ENCODE measurements around the gene CDK2. TPM values are rescaled to one million over a fixed set of nuclear protein-coding genes. Genes with fewer than 3 reads are reported as not detected.
A peak's percentile ranks its signal among the peaks of the same experiment; 100 is the strongest.

The CDK2 gene
- total and polyA plus RNA-seq, 9 of the 15 experiments (the other 6 are each of a cell fraction or from before 2014, with no cell fraction given), result 17.4 to 213 (median 109) TPM

DNA sequence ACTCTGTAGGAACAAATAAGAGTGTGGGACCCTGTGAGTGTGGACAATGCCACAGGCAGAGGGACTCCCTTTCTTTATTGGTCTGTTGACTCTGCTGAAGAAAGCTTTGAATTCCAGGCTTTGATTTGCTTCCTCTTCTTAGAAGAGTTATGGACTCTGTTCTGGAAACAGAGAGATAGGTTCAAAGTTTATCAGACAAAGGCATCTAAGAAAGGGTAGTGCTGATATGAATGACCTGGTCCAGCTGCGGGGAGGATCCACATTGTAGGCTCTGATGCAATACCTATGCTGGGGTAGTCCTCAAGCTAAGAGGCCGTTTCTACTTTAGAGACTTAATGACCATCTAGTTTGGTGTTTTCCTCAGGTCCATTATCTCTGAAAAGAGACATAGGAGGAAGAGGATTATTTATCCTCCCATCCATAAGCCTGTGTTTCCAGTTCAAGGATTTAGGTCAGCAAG, 43.5 kb downstream of the CDK2 start:
- Histone ChIP-seq H3K4me3 (no peak overlapping the region), H3K9me3 (replicated peaks; ENCODE audit: control insufficient read depth, insufficient read depth, low read depth, low read length) (no peaks in the 10 kb centered on the region), H3K79me2 (ENCODE audit: control insufficient read depth, insufficient read depth, low read length) (no peaks in the 10 kb centered on the region), H3K9ac (ENCODE audit: insufficient read depth in 1 of 2, low read depth in 2 of 2, low read length in 2 of 2) (no peak overlapping the region), H3K4me2 (ENCODE audit: insufficient read depth, low read length) (no peak overlapping the region; the same call in 1 of the 2 replicates), H2AFZ (ENCODE audit: low read depth, low read length) (no peak overlapping the region), H3K9me1 (ENCODE audit: control insufficient read depth, insufficient read depth, low read length) (no peaks in the 10 kb centered on the region), H4K20me1 (replicated peaks; ENCODE audit: control insufficient read depth, insufficient read depth, low read length) (no peaks in the 10 kb centered on the region), H3K4me1 (replicated peaks in 1 of 2; ENCODE audit: control insufficient read depth in 2 of 2, insufficient read depth in 2 of 2, low read length in 2 of 2) (peaks cover 11 to 34% of the 10 kb centered on the region in 2 experiments), H3K27ac (ENCODE audit: extremely low read depth, low read depth, low read length) (no peak overlapping the region), H3K36me3 (ENCODE audit: control insufficient read depth, insufficient read depth, low read length) (peaks cover 3% of the 10 kb centered on the region; the same call in 1 of the 3 replicates), H3K27me3 (ENCODE audit: control insufficient read depth in 2 of 2, insufficient read depth in 2 of 2, low read length in 2 of 2) (no peaks in the 10 kb centered on the region)
- ChIA-PET CTCF (ENCODE audit: low intra/inter-chr PET ratio) (interaction anchor here (0.7 kb wide), 1 partner anchor 230 kb away, joined by 3 read pairs; no protein-coding TSS in a partner anchor), POLR2A (interaction anchor here (0.7 to 3.7 kb wide), 6 partner anchors 10 to 203 kb away, joined by 3 to 28 read pairs (median 4); partner anchors contain the start of gene IKZF4)
- BruUV-seq (replicated peaks), result TSS peak; percentile 53
- peak; percentile 38 for ATAC-seq
- in situ Hi-C loops (cut with MboI) (no loop called here), intact Hi-C loops (cut with micrococcal nuclease) (no loop called here)
- no peak for FAIRE-seq
- peak; percentile 37 to 53 (median 42) for DNase-seq (ENCODE audit: extremely low read depth in 1 of 4, low spot score in 3 of 4)
- WGBS (ENCODE audit: insufficient coverage, low coverage, missing lambda C conversion rate), result 0% methylated on average over 2 of the region's 2 CpGs
- TF ChIP-seq ZEB2 (IDR thresholded peaks at IDR 0.05), result peak; percentile 37; the same call in 1 of the 2 replicates
- TF ChIP-seq, protein P1, sequence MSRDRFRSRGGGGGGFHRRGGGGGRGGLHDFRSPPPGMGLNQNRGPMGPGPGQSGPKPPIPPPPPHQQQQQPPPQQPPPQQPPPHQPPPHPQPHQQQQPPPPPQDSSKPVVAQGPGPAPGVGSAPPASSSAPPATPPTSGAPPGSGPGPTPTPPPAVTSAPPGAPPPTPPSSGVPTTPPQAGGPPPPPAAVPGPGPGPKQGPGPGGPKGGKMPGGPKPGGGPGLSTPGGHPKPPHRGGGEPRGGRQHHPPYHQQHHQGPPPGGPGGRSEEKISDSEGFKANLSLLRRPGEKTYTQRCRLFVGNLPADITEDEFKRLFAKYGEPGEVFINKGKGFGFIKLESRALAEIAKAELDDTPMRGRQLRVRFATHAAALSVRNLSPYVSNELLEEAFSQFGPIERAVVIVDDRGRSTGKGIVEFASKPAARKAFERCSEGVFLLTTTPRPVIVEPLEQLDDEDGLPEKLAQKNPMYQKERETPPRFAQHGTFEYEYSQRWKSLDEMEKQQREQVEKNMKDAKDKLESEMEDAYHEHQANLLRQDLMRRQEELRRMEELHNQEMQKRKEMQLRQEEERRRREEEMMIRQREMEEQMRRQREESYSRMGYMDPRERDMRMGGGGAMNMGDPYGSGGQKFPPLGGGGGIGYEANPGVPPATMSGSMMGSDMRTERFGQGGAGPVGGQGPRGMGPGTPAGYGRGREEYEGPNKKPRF (IDR thresholded peaks at IDR 0.05; ENCODE audit: low read depth, low read length), result no peak
- TF ChIP-seq MEIS2 (IDR thresholded peaks at IDR 0.05; ENCODE audit: partially characterized antibody), result peak; percentile 82
- TF ChIP-seq NR2C1 (IDR thresholded peaks at IDR 0.05), result peak; percentile 61; the same call in 1 of the 2 replicates
- peak; percentile 93 for TF ChIP-seq NR2C1 (tag; IDR thresholded peaks at IDR 0.05)
- peak; percentile 78; the same call in 1 of the 2 replicates for TF ChIP-seq HMG20A (CRISPR knock-in tag; conservative IDR thresholded peaks at IDR 0.05)
- peak; percentile 92 for TF ChIP-seq CTBP1 (IDR thresholded peaks at IDR 0.05; ENCODE audit: borderline replicate concordance)
- TF ChIP-seq TEAD2 (tag; IDR thresholded peaks at IDR 0.05), result 0 out of 2 replicates have a peak, but pooled peaks have one; percentile 41
- TF ChIP-seq ARID1B (IDR thresholded peaks at IDR 0.05), result peak; percentile 77
- TF ChIP-seq SNRNP70 (optimal IDR thresholded peaks at IDR 0.05; ENCODE audit: low read depth, low read length), result no peak
- 0 out of 2 replicates have a peak, but pooled peaks have one; percentile 38 for TF ChIP-seq FOSL1 (tag; conservative IDR thresholded peaks at IDR 0.05)
- peak; percentile 61 for TF ChIP-seq CBFA2T3 (IDR thresholded peaks at IDR 0.05)
- TF ChIP-seq TRIM24 (IDR thresholded peaks at IDR 0.05), result peak in 1 of 2 experiments; percentile 44; a peak in 1 of 4 replicates
- peak; percentile 64 for TF ChIP-seq TAL1 (IDR thresholded peaks at IDR 0.05)
- peak in 1 of 2 experiments; percentile 70; a peak in 2 of 4 replicates for TF ChIP-seq FOXA3 (CRISPR knock-in tag; conservative IDR thresholded peaks at IDR 0.05 in 1 of 2, IDR thresholded peaks at IDR 0.05 in 1 of 2)
- TF ChIP-seq, protein P2, sequence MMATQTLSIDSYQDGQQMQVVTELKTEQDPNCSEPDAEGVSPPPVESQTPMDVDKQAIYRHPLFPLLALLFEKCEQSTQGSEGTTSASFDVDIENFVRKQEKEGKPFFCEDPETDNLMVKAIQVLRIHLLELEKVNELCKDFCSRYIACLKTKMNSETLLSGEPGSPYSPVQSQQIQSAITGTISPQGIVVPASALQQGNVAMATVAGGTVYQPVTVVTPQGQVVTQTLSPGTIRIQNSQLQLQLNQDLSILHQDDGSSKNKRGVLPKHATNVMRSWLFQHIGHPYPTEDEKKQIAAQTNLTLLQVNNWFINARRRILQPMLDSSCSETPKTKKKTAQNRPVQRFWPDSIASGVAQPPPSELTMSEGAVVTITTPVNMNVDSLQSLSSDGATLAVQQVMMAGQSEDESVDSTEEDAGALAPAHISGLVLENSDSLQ (IDR thresholded peaks at IDR 0.05), result peak; percentile 21; the same call in 1 of the 2 replicates
- peak; percentile 56; the same call in 1 of the 2 replicates for TF ChIP-seq DMBX1 (CRISPR knock-in tag; IDR thresholded peaks at IDR 0.05; ENCODE audit: borderline replicate concordance)
- 0 out of 2 replicates have a peak, but pooled peaks have one; percentile 6 for TF ChIP-seq MECOM (CRISPR knock-in tag; IDR thresholded peaks at IDR 0.05)
- peak; percentile 94 for TF ChIP-seq CEBPB (tag; IDR thresholded peaks at IDR 0.05)
- TF ChIP-seq, protein P3, sequence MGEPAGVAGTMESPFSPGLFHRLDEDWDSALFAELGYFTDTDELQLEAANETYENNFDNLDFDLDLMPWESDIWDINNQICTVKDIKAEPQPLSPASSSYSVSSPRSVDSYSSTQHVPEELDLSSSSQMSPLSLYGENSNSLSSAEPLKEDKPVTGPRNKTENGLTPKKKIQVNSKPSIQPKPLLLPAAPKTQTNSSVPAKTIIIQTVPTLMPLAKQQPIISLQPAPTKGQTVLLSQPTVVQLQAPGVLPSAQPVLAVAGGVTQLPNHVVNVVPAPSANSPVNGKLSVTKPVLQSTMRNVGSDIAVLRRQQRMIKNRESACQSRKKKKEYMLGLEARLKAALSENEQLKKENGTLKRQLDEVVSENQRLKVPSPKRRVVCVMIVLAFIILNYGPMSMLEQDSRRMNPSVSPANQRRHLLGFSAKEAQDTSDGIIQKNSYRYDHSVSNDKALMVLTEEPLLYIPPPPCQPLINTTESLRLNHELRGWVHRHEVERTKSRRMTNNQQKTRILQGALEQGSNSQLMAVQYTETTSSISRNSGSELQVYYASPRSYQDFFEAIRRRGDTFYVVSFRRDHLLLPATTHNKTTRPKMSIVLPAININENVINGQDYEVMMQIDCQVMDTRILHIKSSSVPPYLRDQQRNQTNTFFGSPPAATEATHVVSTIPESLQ (CRISPR knock-in tag; IDR thresholded peaks at IDR 0.05), result no peak
